ENCODE results near the gene RTBDN. TPM values are rescaled to one million over a fixed set of nuclear protein-coding genes. Genes with fewer than 3 reads are reported as not detected.

Gene RTBDN
- total RNA-seq, 1 experiment from 2014 or later, result 5.6 TPM

DNA sequence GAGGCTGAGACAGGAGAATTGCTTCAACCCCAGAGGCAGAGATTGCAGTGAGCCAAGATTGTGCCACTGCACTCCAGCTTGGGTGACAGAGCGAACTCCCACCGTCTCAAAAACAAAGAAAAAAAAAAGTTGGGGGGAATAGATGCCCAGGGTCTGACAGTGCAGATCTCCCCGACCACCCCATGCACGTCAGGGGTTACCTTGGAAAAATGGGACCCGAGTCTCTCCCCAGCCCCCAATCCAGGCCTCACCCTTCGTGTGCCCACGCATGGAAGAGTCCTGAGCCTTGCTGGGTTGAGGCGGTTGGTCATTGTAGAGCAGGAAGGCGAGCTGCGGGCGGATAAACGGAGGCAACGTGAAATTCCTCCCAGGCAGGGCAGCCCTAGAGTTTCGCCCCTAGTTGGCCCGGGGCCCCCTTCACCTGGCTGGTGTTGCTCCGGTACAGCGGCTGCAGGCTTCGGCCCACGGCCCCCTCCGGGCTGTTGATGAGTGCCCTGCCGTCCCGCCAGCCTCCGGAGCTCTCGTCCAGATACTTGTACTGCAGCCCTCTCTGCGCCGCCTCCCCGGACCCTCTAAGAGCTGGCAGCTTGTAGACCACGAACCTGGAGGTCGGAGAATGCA, 46.3 kb upstream of the RTBDN start:
- peak overlapping the region; percentile 85 for H3K4me3 Mint-ChIP-seq

More for the DNA sequence above, 46.3 kb upstream of the RTBDN start:
- Histone ChIP-seq H3K27ac (ENCODE audit: insufficient read length, low read depth, low read length) (no peak overlapping the region), H3K4me2 (ENCODE audit: insufficient read depth, insufficient read length, low read length) (peak overlapping the region; percentile 39), H2BK120ac (ENCODE audit: low read depth, low read length, poor library complexity, severe bottlenecking) (no peak overlapping the region), H4K5ac (ENCODE audit: insufficient read length, low read depth, low read length) (no peak overlapping the region), H2BK15ac (ENCODE audit: low read depth, low read length) (no peak overlapping the region), H3K18ac (ENCODE audit: insufficient read length, low read depth, low read length) (peak overlapping the region; percentile 10), H3K9me3 (ENCODE audit: control insufficient read depth, low read depth, low read length) (no peaks in the 10 kb centered on the region), H4K91ac (ENCODE audit: insufficient read length, low read depth, low read length) (no peak overlapping the region), H3K79me1 (ENCODE audit: insufficient read depth, low read depth, low read length, poor library complexity, severe bottlenecking) (no peaks in the 10 kb centered on the region), H3K9ac (ENCODE audit: extremely low read depth, insufficient read length, low read length) (peak overlapping the region; percentile 60), H3K79me2 (ENCODE audit: insufficient read depth, low read length) (no peaks in the 10 kb centered on the region), H2AFZ (ENCODE audit: low read length) (no peak overlapping the region), H3K4ac (ENCODE audit: low read depth, low read length) (no peak overlapping the region), H4K20me1 (ENCODE audit: control insufficient read depth, insufficient read depth, insufficient read length) (no peaks in the 10 kb centered on the region), H3T11ph (ENCODE audit: low read length) (no peak overlapping the region), H3K4me1 (ENCODE audit: insufficient read depth, low read length) (no peaks in the 10 kb centered on the region), H2BK20ac (ENCODE audit: low read depth, low read length, poor library complexity, severe bottlenecking) (no peak overlapping the region), H3K27me3 (ENCODE audit: insufficient read depth, low read length) (0 out of 2 replicates have a peak, but pooled peaks cover 1% of the 10 kb centered on the region), H3K56ac (ENCODE audit: insufficient read length, low read depth, low read length) (no peak overlapping the region), H3K23ac (ENCODE audit: insufficient read length, low read depth, low read length) (no peak overlapping the region), H2AK5ac (ENCODE audit: insufficient read length, low read length) (no peak overlapping the region), H4K8ac (replicated peaks; ENCODE audit: insufficient read length, low read depth, low read length) (no peak overlapping the region), H2BK5ac (ENCODE audit: insufficient read length, low read length) (no peak overlapping the region), H3K14ac (ENCODE audit: insufficient read depth, low read length) (peak overlapping the region; percentile 41), H2BK12ac (ENCODE audit: insufficient read length, low read depth, low read length) (no peak overlapping the region), H3K23me2 (ENCODE audit: insufficient read length, low read depth, low read length, poor library complexity, severe bottlenecking) (peaks cover 1% of the 10 kb centered on the region)
- Mint-ChIP-seq H3K4me1 (peaks cover 5 to 9% of the 10 kb centered on the region in 2 experiments), H3K27me3 (ENCODE audit: low read depth) (peaks cover 26% of the 10 kb centered on the region), H3K27ac (peak overlapping the region in 2 of 3 experiments; percentile 79 to 97; a peak in 3 of 7 replicates), H3K9me3 (peaks cover 13 to 16% of the 10 kb centered on the region in 2 experiments), H3K36me3 (ENCODE audit: insufficient read depth in 1 of 3, low read depth in 3 of 3) (peaks cover 10 to 16% (median 14%) of the 10 kb centered on the region in 3 experiments; a peak in 6 of 7 replicates)
- TF ChIP-seq, protein P1, sequence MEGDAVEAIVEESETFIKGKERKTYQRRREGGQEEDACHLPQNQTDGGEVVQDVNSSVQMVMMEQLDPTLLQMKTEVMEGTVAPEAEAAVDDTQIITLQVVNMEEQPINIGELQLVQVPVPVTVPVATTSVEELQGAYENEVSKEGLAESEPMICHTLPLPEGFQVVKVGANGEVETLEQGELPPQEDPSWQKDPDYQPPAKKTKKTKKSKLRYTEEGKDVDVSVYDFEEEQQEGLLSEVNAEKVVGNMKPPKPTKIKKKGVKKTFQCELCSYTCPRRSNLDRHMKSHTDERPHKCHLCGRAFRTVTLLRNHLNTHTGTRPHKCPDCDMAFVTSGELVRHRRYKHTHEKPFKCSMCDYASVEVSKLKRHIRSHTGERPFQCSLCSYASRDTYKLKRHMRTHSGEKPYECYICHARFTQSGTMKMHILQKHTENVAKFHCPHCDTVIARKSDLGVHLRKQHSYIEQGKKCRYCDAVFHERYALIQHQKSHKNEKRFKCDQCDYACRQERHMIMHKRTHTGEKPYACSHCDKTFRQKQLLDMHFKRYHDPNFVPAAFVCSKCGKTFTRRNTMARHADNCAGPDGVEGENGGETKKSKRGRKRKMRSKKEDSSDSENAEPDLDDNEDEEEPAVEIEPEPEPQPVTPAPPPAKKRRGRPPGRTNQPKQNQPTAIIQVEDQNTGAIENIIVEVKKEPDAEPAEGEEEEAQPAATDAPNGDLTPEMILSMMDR (conservative IDR thresholded peaks at IDR 0.05), result no peak
- peak; percentile 53 for DNase-seq
- no CpG with 5 or more reads among the region's 29 CpGs for WGBS (ENCODE audit: extremely low coverage, insufficient read length, low lambda C conversion rate)

Measured in H9 (cell line).